NCI-H524 (cell line): ENCODE data around the gene SLC31A2.
"Not testable (repeated sequence)": the region's sequence is repeated elsewhere in the genome, so short reads cannot be mapped to it uniquely, and the experiment has no call there.

Experiments used
- DNase-seq, 2 experiments: peaks; one replicate each; lab custom pipeline; 2025; lab: John Stamatoyannopoulos, UW

SLC31A2 gene

GRCh38 chr9:113150670-113151611 lies at the start of gene SLC31A2:
Gene SLC31A2 (plus strand): TSS chr9:113151007. CDS start chr9:113151075, 68 bp downstream.
- peak; percentile 90 to 97 for DNase-seq

GRCh38 chr9:113105345-113105744 lies 45.5 kb upstream of the SLC31A2 start:
- not testable (repeated sequence) for DNase-seq

GRCh38 chr9:113111065-113111951 lies 39.5 kb upstream of the SLC31A2 start:
- peak in 1 of 2 experiments; percentile 24 for DNase-seq

- DNase-seq: peak in 1 of 2 experiments; percentile 4
Observed at GRCh38 chr9:113112706-113113510, 37.9 kb upstream of the SLC31A2 start.

- DNase-seq: not testable (repeated sequence)
Observed at GRCh38 chr9:113118829-113119228, 32.0 kb upstream of the SLC31A2 start.

- no peak for DNase-seq
Observed at GRCh38 chr9:113125386-113126035, 25.3 kb upstream of the SLC31A2 start.

- DNase-seq: no peak
Observed at GRCh38 chr9:113129466-113129865, 21.3 kb upstream of the SLC31A2 start.

- peak in 1 of 2 experiments; percentile 12 for DNase-seq
Observed at GRCh38 chr9:113129884-113130283, 20.9 kb upstream of the SLC31A2 start.

- no peak for DNase-seq
Observed at GRCh38 chr9:113131689-113132151, 19.1 kb upstream of the SLC31A2 start.

- no peak for DNase-seq
Observed at GRCh38 chr9:113137196-113138168, 13.3 kb upstream of the SLC31A2 start.

- no peak for DNase-seq
Observed at GRCh38 chr9:113138760-113139159, 12.0 kb upstream of the SLC31A2 start.

- DNase-seq: no peak
Observed at GRCh38 chr9:113139225-113139829, 11.5 kb upstream of the SLC31A2 start.

- DNase-seq: no peak
Observed at GRCh38 chr9:113139953-113140352, 10.9 kb upstream of the SLC31A2 start.

GRCh38 chr9:113140896-113141295 lies 9.9 kb upstream of the SLC31A2 start:
- DNase-seq: not testable (repeated sequence)

GRCh38 chr9:113143432-113144227 lies 7.2 kb upstream of the SLC31A2 start:
- DNase-seq: no peak

GRCh38 chr9:113148372-113148705 lies 2.5 kb upstream of the SLC31A2 start:
- DNase-seq: no peak

GRCh38 chr9:113148781-113149510 lies 1.9 kb upstream of the SLC31A2 start:
- DNase-seq: no peak

- not testable (repeated sequence) for DNase-seq
Observed at GRCh38 chr9:113149561-113149960, 1.2 kb upstream of the SLC31A2 start.
